PC-3 (cell line): Measurements from ENCODE around the gene PACRG. TPM values are rescaled to one million over a fixed set of nuclear protein-coding genes. Genes with fewer than 3 reads are reported as not detected.

Source experiments
- ATAC-seq: fragments of 200-7000 bp; cut with Tn5 transposase; 2 replicates; pipeline ENCODE4 v1.9.1; 2020; ENCODE audit warnings: mild to moderate bottlenecking, moderate library complexity
- BruUV-seq: library from RNA; stranded (reverse); fragments of 400-500 nt; replicated peaks from 2 replicates; lab custom pipeline; 2021; lab: Mats Ljungman, UMichigan
- CTCF ChIA-PET: fragments of 300-600 bp; sonication (Branson Sonifier 250); formaldehyde crosslinking; loops from one replicate; lab custom pipeline; 2022; ENCODE audit warnings: antibody characterized with exemption; lab: Charles Lee
- POLR2A ChIA-PET: fragments of 300-600 bp; sonication (Branson Sonifier 250); formaldehyde crosslinking; loops from one replicate; lab custom pipeline; 2022; ENCODE audit warnings: antibody characterized with exemption; ENCODE audit not compliant: unreplicated experiment; lab: Charles Lee
- DNase-seq: peaks from one replicate; pipeline ENCODE4 v3.0.0-alpha.2; 2015
- H2AFZ ChIP-seq: fragments of 300-600 bp; sonication (generic); 2 replicates; pipeline ENCODE4 v1.6.0; 2016; ENCODE audit warnings: antibody characterized with exemption, low read length
- H3F3A ChIP-seq: fragments of 300-600 bp; sonication (generic); one replicate; pipeline ENCODE4 v1.6.0; 2017; ENCODE audit warnings: antibody characterized with exemption, low read length, control low read depth, mild to moderate bottlenecking; ENCODE audit not compliant: unreplicated experiment
- H3K27ac ChIP-seq: fragments of 300-600 bp; sonication (generic); 2 replicates; pipeline ENCODE4 v1.5.1; 2016; ENCODE audit warnings: mild to moderate bottlenecking, low read length
- H3K27me3 ChIP-seq: fragments of 300-600 bp; sonication (generic); 2 replicates; pipeline ENCODE4 v1.6.1; 2016; ENCODE audit warnings: low read length, mixed read lengths
- H3K36me3 ChIP-seq: fragments of 300-600 bp; sonication (generic); 2 replicates; pipeline ENCODE4 v1.6.1; 2016; ENCODE audit warnings: low read depth, mixed run types, low read length, mixed read lengths
- H3K4me1 ChIP-seq: fragments of 300-600 bp; sonication (generic); 2 replicates; pipeline ENCODE4 v1.5.1; 2016; ENCODE audit warnings: low read length; ENCODE audit not compliant: insufficient read depth
- H3K4me2 ChIP-seq: fragments of 300-600 bp; sonication (generic); 2 replicates; pipeline ENCODE4 v1.6.0; 2016; ENCODE audit warnings: low read length
- H3K4me3 ChIP-seq: fragments of 300-600 bp; sonication (generic); 2 replicates; pipeline ENCODE4 v1.5.1; 2016; ENCODE audit warnings: mild to moderate bottlenecking, low read length, mixed read lengths
- H3K79me2 ChIP-seq: fragments of 300-600 bp; sonication (generic); 2 replicates; pipeline ENCODE4 v1.6.1; 2017; ENCODE audit warnings: low read length, mixed read lengths
- H3K9ac ChIP-seq: fragments of 300-600 bp; sonication (generic); 2 replicates; pipeline ENCODE4 v1.6.0; 2016; ENCODE audit warnings: mild to moderate bottlenecking, low read length
- H3K9me2 ChIP-seq: fragments of 300-600 bp; sonication (generic); replicated peaks from 2 replicates; pipeline ENCODE4 v1.6.1; 2016; ENCODE audit warnings: mixed run types, low read length, mixed read lengths
- H3K9me3 ChIP-seq: fragments of 300-600 bp; sonication (generic); 2 replicates; pipeline ENCODE4 v1.6.1; 2016; ENCODE audit warnings: low read length, mixed read lengths
- H4K20me1 ChIP-seq: fragments of 300-600 bp; sonication (generic); 2 replicates; pipeline ENCODE4 v1.6.1; 2016; ENCODE audit warnings: low read length, mixed read lengths
- CTCF ChIP-seq: fragments of 300-600 bp; sonication (generic); conservative IDR thresholded peaks from 2 replicates; pipeline ENCODE4 v1.5.1; 2017; ENCODE audit warnings: antibody characterized with exemption, low read depth, mild to moderate bottlenecking, low read length
- EZH2 ChIP-seq: fragments of 300-600 bp; sonication (generic); IDR thresholded peaks from one replicate; pipeline ENCODE4 v1.6.1; 2017; ENCODE audit warnings: antibody characterized with exemption, mild to moderate bottlenecking, low read length; ENCODE audit not compliant: unreplicated experiment
- EZH2phosphoT487 ChIP-seq: fragments of 300-600 bp; sonication (generic); IDR thresholded peaks from 2 replicates; pipeline ENCODE4 v1.6.1; 2018; ENCODE audit warnings: mild to moderate bottlenecking, antibody characterized with exemption, low read length, borderline replicate concordance
- intact Hi-C: fragments of 100-400 bp; cut with micrococcal nuclease; formaldehyde crosslinking; loops from 2 replicates; pipeline ENCODE4 v1.9.0; 2023
- total RNA-seq: library from RNA; depleted of rRNA; stranded (reverse); fragments of >200 nt; gene quantifications from 2 replicates; pipeline ENCODE4 v1.2.3, GENCODE V29; 2014

The PACRG gene
- total RNA-seq, 1 experiment from 2014 or later = not detected

- POLR2A ChIA-PET = interaction anchor here (1.4 kb wide), 1 partner anchor 15 kb away, joined by 3 read pairs; no protein-coding TSS in a partner anchor
- Histone ChIP-seq H3K9ac (peak overlapping the region; percentile 69), H3K9me2 (no peaks in the 10 kb centered on the region), H3K4me1 (peaks cover 50% of the 10 kb centered on the region), H3K4me2 (peak overlapping the region; percentile 82), H3K27ac (peak overlapping the region; percentile 98), H3K9me3 (no peaks in the 10 kb centered on the region), H3K79me2 (peaks cover 6% of the 10 kb centered on the region), H2AFZ (no peak overlapping the region), H3K4me3 (no peak overlapping the region; the same call in 1 of the 2 replicates), H3K36me3 (no peaks in the 10 kb centered on the region), H3K27me3 (no peaks in the 10 kb centered on the region), H3F3A (peaks cover 7% of the 10 kb centered on the region), H4K20me1 (no peaks in the 10 kb centered on the region)
- TSS peak; percentile 80 for BruUV-seq
- ATAC-seq = no peak
- intact Hi-C loops = no loop called here
- TF ChIP-seq EZH2 = no peak
- CTCF ChIA-PET = no interaction called here
- DNase-seq = no peak
Observed at GRCh38 chr6:163310096-163310972, 582.6 kb downstream of the PACRG start.

DNA sequence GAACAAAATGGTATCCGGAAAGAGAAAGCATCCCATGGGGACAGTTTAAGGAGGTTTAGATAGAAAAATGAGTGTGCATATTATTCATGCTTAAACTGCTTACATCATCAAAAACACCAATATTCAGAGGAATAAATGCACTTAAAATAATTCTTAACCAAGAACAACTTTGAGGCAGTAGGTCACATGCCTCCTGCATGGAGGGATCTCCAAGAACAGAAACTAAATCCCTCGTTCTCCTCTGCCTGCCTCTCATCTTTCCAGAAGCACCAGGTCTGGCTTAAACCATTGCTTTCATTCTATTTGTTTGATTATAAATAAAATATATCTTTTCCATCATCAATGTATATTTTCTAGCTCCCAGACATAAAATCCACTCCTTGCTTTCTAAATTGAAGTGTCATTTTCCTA, 583.2 kb downstream of the PACRG start:
- peaks cover 6% of the 10 kb centered on the region for H3K79me2 ChIP-seq
- BruUV-seq = no TSS peak
- ChIA-PET CTCF (interaction anchor here (1.3 kb wide), 1 partner anchor 14 kb away, joined by 4 read pairs; no protein-coding TSS in a partner anchor), POLR2A (interaction anchor here (1.4 kb wide), 1 partner anchor 14 kb away, joined by 3 read pairs; no protein-coding TSS in a partner anchor)
- no peak for ATAC-seq
- H3K27ac ChIP-seq = peak overlapping the region; percentile 98
- H3K4me1 ChIP-seq = peaks cover 50% of the 10 kb centered on the region
- no peaks in the 10 kb centered on the region for H3K9me3 ChIP-seq
- intact Hi-C loops = no loop called here
- no peak overlapping the region for H2AFZ ChIP-seq
- H3K9ac ChIP-seq = peak overlapping the region; percentile 5; the same call in 1 of the 2 replicates
- no peaks in the 10 kb centered on the region for H3K9me2 ChIP-seq
- DNase-seq = no peak
- 0 out of 2 replicates have a peak overlapping the region, but pooled peaks have one; percentile 15 for H3K4me3 ChIP-seq
- H3K27me3 ChIP-seq = no peaks in the 10 kb centered on the region
- TF ChIP-seq EZH2 (no peak), CTCF (no peak), EZH2phosphoT487 (no peak)
- H4K20me1 ChIP-seq = no peaks in the 10 kb centered on the region
- H3K4me2 ChIP-seq = peak overlapping the region; percentile 82
- peaks cover 7% of the 10 kb centered on the region for H3F3A ChIP-seq
- H3K36me3 ChIP-seq = no peaks in the 10 kb centered on the region

DNA sequence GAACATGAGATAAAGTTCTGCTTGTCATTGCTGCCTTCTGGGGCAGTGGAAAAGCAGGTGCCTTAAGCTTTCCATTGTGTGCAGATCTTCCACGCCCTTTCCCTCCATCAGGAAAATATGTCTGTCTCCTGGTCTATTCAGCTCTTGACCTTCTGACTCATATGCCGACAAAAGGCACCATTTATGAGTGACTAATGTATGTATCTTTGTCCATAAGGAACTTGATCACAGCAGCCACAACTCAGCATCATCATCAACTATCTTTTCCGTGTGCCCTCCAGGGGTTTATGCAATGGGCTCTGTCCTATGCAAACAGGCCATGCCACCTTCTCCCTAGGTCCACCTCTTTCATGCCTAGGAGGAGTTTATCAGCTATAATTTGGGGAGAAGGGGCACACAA, 584.1 kb downstream of the PACRG start:
- CTCF ChIA-PET = interaction anchor here (1.3 kb wide), 1 partner anchor 13 kb away, joined by 4 read pairs; no protein-coding TSS in a partner anchor
- no peak for TF ChIP-seq CTCF
- TF ChIP-seq EZH2 = no peak
- TF ChIP-seq EZH2phosphoT487 = no peak

More for the DNA sequence above, 584.1 kb downstream of the PACRG start:
- POLR2A ChIA-PET = interaction anchor here (0.7 to 1.4 kb wide), 2 partner anchors 13 to 460 kb away, joined by 3 to 5 read pairs; no protein-coding TSS in a partner anchor
- peaks cover 50% of the 10 kb centered on the region for H3K4me1 ChIP-seq
- no peaks in the 10 kb centered on the region for H3K9me3 ChIP-seq
- ATAC-seq (peak; percentile 64), DNase-seq (peak; percentile 94)
- 0 out of 2 replicates have a peak overlapping the region, but pooled peaks have one; percentile 15 for H3K4me3 ChIP-seq
- H3F3A ChIP-seq = peaks cover 7% of the 10 kb centered on the region
- no peak overlapping the region for H2AFZ ChIP-seq
- H3K9me2 ChIP-seq = no peaks in the 10 kb centered on the region
- H3K9ac ChIP-seq = 0 out of 2 replicates have a peak overlapping the region, but pooled peaks have one; percentile 5
- peaks cover 6% of the 10 kb centered on the region for H3K79me2 ChIP-seq
- H4K20me1 ChIP-seq = no peaks in the 10 kb centered on the region
- intact Hi-C loops = no loop called here
- BruUV-seq = no TSS peak
- peak overlapping the region; percentile 82 for H3K4me2 ChIP-seq
- no peaks in the 10 kb centered on the region for H3K36me3 ChIP-seq
- peak overlapping the region; percentile 98 for H3K27ac ChIP-seq
- no peaks in the 10 kb centered on the region for H3K27me3 ChIP-seq
